Activated CD8-positive, alpha-beta T cell treated with anti-CD3 and anti-CD28 coated beads for 36 hours (primary cell): ENCODE data around the gene DNM3. TPM values are rescaled to one million over a fixed set of nuclear protein-coding genes. Genes with fewer than 3 reads are reported as not detected.

ENCODE experiments used
- ATAC-seq: fragments of 200-7000 bp; cut with Tn5 transposase; one replicate; pipeline ENCODE4 v1.10.0; 2021; ENCODE audit warnings: mild to moderate bottlenecking, moderate library complexity
- CTCF ChIA-PET: fragments of 350-600 bp; sonication (Branson Sonifier 250); formaldehyde crosslinking; loops from one replicate; lab custom pipeline; 2021; ENCODE audit warnings: antibody characterized with exemption; lab: Charles Lee
- POLR2A ChIA-PET: fragments of 350-600 bp; sonication (Branson Sonifier 250); formaldehyde crosslinking; loops from one replicate; lab custom pipeline; 2021; ENCODE audit warnings: antibody characterized with exemption; lab: Charles Lee
- DNase-seq: peaks from one replicate; pipeline ENCODE4 v3.0.0-alpha.2; 2020
- H3K27ac Mint-ChIP-seq: one replicate; pipeline ENCODE4 v1.8.0; 2021; ENCODE audit warnings: mild to moderate bottlenecking, mixed read lengths
- H3K27me3 Mint-ChIP-seq: one replicate; pipeline ENCODE4 v1.8.0; 2021; ENCODE audit warnings: mixed read lengths
- H3K36me3 Mint-ChIP-seq: one replicate; pipeline ENCODE4 v1.8.0; 2021; ENCODE audit warnings: low read depth, mixed read lengths
- H3K4me1 Mint-ChIP-seq: one replicate; pipeline ENCODE4 v1.8.0; 2021; ENCODE audit warnings: low read depth, mixed read lengths
- H3K4me3 Mint-ChIP-seq: one replicate; pipeline ENCODE4 v1.8.0; 2021; ENCODE audit warnings: mild to moderate bottlenecking, moderate library complexity, mixed read lengths
- H3K9me3 Mint-ChIP-seq: one replicate; pipeline ENCODE4 v1.8.0; 2021; ENCODE audit warnings: mixed read lengths
- CTCF ChIP-seq: fragments of 200-600 bp; IDR thresholded peaks from one replicate; pipeline ENCODE4 v1.8.0; 2022; ENCODE audit warnings: antibody characterized with exemption, mild to moderate bottlenecking
- intact Hi-C: fragments of 100-400 bp; cut with micrococcal nuclease; formaldehyde crosslinking; loops from one replicate; pipeline ENCODE4 v1.10.0; 2022
- total RNA-seq, 2 experiments: library from RNA; stranded (reverse); gene quantifications; one replicate each; pipeline ENCODE4 v1.2.3, GENCODE V29; 2021

DNM3 gene
- total RNA-seq, 2 experiments from 2014 or later = 0.58 to 1.1 TPM

GRCh38 chr1:172356620-172357019 lies 515.3 kb downstream of the DNM3 start:
- ATAC-seq = no peak
- Mint-ChIP-seq H3K4me3 (no peak overlapping the region), H3K4me1 (peaks cover 81% of the 10 kb centered on the region), H3K27ac (peak overlapping the region; percentile 65), H3K27me3 (no peaks in the 10 kb centered on the region), H3K9me3 (no peaks in the 10 kb centered on the region), H3K36me3 (no peaks in the 10 kb centered on the region)
- intact Hi-C loops = loop anchor here (5.0 kb wide), 1 partner anchor 41 kb away; no protein-coding TSS in a partner anchor
- POLR2A ChIA-PET = no interaction called here
- TF ChIP-seq CTCF = no peak
- CTCF ChIA-PET = interaction anchor here (1.3 kb wide), 1 partner anchor 12 kb away, joined by 3 read pairs; no protein-coding TSS in a partner anchor
- peak; percentile 10 for DNase-seq

GRCh38 chr1:172357753-172358385 lies 516.6 kb downstream of the DNM3 start:
- Mint-ChIP-seq H3K27ac (peak overlapping the region; percentile 92), H3K4me1 (peaks cover 71% of the 10 kb centered on the region), H3K9me3 (no peaks in the 10 kb centered on the region), H3K4me3 (peak overlapping the region; percentile 41), H3K27me3 (no peaks in the 10 kb centered on the region), H3K36me3 (no peaks in the 10 kb centered on the region)
- DNase-seq (peak; percentile 35), ATAC-seq (peak; percentile 10)
- TF ChIP-seq CTCF = no peak
- POLR2A ChIA-PET = interaction anchor here (0.7 to 3.3 kb wide), 10 partner anchors 9 to 87 kb away, joined by 3 to 25 read pairs (median 5); no protein-coding TSS in a partner anchor
- CTCF ChIA-PET = interaction anchor here (0.5 to 2.9 kb wide), 16 partner anchors 10 to 1667 kb away, joined by 3 to 18 read pairs (median 4); no protein-coding TSS in a partner anchor
- intact Hi-C loops = loop anchor here (2.0 to 5.0 kb wide), 3 partner anchors 19 to 39 kb away; no protein-coding TSS in a partner anchor

- no peaks in the 10 kb centered on the region for H3K27me3 Mint-ChIP-seq
- no peak for TF ChIP-seq CTCF
Measured at GRCh38 chr1:172359491-172359999, 518.2 kb downstream of the DNM3 start.

GRCh38 chr1:172360511-172360910 lies 519.2 kb downstream of the DNM3 start:
- H3K9me3 Mint-ChIP-seq = no peaks in the 10 kb centered on the region
- no peak for ATAC-seq
- POLR2A ChIA-PET = interaction anchor here (3.3 kb wide), 1 partner anchor 22 kb away, joined by 25 read pairs; no protein-coding TSS in a partner anchor
- H3K27me3 Mint-ChIP-seq = no peaks in the 10 kb centered on the region
- no peaks in the 10 kb centered on the region for H3K36me3 Mint-ChIP-seq
- CTCF ChIA-PET = interaction anchor here (0.7 to 2.9 kb wide), 6 partner anchors 16 to 42 kb away, joined by 3 to 13 read pairs (median 4); no protein-coding TSS in a partner anchor
- no peak overlapping the region for H3K27ac Mint-ChIP-seq
- TF ChIP-seq CTCF = no peak
- DNase-seq = no peak
- intact Hi-C loops = no loop called here
- peaks cover 53% of the 10 kb centered on the region for H3K4me1 Mint-ChIP-seq
- no peak overlapping the region for H3K4me3 Mint-ChIP-seq

More at GRCh38 chr1:172359491-172359999, 518.2 kb downstream of the DNM3 start:
- H3K9me3 Mint-ChIP-seq = no peaks in the 10 kb centered on the region
- H3K4me1 Mint-ChIP-seq = peaks cover 60% of the 10 kb centered on the region
- intact Hi-C loops = loop anchor here (2.0 to 5.0 kb wide), 3 partner anchors 21 to 38 kb away; no protein-coding TSS in a partner anchor
- CTCF ChIA-PET = interaction anchor here (0.7 to 2.9 kb wide), 13 partner anchors 17 to 269 kb away, joined by 3 to 18 read pairs (median 6); partner anchors contain the start of gene PIGC
- H3K27ac Mint-ChIP-seq = peak overlapping the region; percentile 92
- DNase-seq = no peak
- H3K4me3 Mint-ChIP-seq = peak overlapping the region; percentile 41
- no peaks in the 10 kb centered on the region for H3K36me3 Mint-ChIP-seq
- POLR2A ChIA-PET = interaction anchor here (0.6 to 3.3 kb wide), 10 partner anchors 15 to 345 kb away, joined by 3 to 25 read pairs (median 5); no protein-coding TSS in a partner anchor
- no peak for ATAC-seq
